Stimulated activated CD8-positive, alpha-beta memory T cell treated with anti-CD3 and anti-CD28 coated beads, Interleukin-15, amount 100 ng/mL, for 24 hours (primary cell): ENCODE data around the gene FKBP5.
"Not testable (repeated sequence)": the region's sequence is repeated elsewhere in the genome, so short reads cannot be mapped to it uniquely, and the experiment has no call there.

ENCODE experiments used
- DNase-seq: peaks from one replicate; pipeline ENCODE4 v3.0.0-alpha.2; 2020; ENCODE audit warnings: low read depth

Gene FKBP5

DNA sequence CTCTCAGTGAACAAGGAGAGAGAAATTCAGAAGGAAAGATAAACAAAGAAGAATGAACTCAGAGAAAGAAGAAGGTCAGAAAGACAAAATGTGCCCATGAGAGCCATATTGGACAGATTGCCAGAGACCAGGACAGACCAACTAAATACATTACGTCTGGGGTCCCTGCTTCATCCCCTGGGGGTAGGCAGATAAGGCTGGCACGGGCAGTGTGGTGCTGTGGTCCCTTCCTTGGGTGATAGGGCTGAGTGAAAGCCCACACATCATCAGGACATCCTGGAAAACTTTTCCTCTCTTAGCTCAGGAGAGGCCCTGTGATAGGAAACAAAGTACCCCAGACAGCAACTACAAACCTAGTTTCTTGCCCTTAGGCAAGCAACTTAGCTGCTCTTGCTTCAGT lies 34.9 kb upstream of the FKBP5 start:
- DNase-seq = no peak

DNA sequence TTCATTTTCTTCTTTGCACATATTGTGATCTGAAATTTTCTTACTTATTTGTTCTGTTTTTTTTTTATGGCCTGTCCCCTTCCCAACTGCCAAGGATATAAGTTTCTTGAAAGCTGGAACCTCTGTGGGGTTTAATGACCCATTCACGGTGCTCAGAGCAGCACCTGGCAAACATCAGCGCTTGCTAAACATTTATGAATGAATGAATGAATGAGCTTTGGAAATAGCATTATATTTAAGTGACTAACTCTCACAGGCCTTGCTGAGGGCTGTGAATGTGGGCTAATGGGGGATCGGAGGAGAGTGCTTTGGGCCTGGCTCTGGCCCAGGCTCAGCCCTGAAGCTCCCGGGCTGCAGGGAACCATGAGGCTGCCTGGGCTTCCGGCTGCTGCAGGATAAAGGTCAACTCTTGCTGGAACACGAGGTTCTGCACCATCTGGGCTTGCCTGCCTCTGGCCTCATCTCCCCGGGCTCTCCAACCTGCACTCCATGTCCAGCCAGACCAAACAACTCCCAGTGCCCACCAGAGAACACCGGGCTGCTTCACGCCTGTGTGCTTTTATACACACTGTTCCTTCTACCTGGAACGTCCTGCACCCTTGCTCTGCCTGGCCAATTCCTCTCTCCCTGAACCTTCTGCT lies 33.5 kb upstream of the FKBP5 start:
- no peak for DNase-seq

DNA sequence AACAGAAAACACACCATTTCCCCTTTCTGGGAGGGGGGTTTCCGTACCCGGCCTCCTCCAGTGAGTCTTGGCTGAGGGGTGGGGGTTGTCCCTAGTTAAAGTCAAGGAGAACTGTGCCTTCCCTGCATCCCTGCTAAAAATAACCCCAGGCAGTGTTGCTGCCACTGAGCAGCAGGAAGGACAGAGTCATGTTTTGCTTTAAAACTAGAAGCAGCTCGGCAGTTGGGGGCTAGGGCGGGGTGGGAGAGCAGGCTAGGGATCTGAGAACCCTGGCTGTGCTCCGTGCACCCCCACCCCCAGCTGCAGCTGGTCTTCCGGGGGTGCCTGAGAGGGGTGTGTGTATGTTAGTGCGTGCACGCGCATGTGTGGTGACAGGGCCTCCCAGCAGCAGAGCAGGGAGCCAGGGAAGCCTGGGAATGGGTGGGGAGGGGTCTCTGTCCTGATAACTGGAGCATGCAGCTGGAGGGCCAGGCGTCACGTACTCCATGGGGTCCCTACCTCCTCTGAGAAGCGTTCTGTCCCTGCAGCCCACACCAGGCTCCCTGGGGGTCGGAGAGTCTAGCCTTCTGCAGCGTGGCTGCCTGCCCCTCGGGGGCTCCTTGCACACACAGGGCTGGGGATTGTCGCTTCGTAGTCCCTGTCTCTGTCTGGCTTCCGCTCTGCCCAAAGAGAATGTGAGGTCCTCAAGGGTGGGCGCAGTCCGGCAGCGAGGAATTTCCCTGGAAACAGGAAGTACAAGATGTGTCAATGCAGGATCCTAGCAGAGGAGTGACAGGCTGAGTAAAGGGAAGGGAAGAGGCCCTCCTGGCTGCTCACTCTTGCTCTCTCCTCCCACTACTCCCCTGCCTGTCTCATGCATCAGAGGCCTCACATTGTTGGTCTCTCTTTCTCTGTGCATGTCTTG lies 31.4 kb upstream of the FKBP5 start:
- no peak for DNase-seq

DNA sequence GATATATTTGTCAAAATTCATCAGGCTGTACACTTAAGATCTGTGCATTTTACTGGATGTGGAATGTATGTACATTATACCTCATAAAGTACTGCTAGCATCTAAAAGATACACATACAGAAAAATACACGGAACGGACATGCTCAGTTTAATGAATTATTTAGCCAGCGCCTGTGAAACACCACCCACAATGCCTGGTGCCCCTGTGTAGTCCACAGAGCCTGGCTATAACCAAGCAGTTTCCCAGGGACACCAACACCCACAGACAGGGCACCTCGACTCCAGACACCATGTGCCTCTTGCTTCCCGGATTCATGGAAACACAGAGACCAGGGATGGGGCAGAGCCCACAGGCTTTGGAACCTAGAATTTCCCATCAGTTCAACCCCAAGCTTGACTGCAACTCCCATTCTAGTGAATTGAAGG lies 30.7 kb upstream of the FKBP5 start:
- DNase-seq = no peak

DNA sequence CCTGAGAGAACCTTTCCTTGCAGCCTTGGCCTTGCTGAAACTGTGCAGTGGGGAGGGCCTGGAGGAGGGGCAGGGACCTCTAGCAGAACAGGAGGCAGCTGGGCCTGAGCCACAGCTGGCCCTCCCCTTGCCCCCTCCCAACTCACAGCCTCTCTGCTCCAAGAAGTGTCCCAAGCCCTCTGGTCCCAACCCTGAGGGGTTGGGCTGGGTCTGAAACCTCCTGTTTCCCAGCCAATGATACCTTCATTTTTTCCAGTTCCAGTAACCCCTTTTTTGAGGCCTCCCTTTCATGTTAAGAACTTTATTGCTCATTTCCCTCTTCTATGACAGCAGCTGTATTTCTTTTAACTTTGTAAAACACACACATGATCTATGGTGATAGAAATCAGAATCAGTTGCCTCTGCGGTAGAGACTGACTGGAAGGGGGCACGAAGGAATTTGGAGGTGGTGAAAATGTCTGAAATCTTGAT lies 30.2 kb upstream of the FKBP5 start:
- no peak for DNase-seq

DNA sequence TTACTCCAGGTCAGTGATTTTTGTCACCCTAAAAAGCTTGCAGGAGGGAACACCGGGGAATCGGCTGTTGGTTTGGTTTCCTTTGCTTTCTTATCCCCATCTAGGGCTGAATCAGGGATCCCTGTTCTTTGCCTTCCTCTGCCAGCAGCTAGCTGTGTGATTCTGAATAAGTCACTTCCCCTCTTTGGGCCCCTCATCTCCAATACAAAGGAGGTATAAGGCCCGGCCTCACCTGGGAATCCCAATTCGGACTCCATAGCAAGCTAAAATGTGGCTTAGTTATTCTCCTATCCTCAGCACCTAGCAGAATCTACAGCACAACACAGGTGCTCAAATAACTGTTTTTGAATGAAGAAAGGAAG lies 29.6 kb upstream of the FKBP5 start:
- DNase-seq = no peak

DNA sequence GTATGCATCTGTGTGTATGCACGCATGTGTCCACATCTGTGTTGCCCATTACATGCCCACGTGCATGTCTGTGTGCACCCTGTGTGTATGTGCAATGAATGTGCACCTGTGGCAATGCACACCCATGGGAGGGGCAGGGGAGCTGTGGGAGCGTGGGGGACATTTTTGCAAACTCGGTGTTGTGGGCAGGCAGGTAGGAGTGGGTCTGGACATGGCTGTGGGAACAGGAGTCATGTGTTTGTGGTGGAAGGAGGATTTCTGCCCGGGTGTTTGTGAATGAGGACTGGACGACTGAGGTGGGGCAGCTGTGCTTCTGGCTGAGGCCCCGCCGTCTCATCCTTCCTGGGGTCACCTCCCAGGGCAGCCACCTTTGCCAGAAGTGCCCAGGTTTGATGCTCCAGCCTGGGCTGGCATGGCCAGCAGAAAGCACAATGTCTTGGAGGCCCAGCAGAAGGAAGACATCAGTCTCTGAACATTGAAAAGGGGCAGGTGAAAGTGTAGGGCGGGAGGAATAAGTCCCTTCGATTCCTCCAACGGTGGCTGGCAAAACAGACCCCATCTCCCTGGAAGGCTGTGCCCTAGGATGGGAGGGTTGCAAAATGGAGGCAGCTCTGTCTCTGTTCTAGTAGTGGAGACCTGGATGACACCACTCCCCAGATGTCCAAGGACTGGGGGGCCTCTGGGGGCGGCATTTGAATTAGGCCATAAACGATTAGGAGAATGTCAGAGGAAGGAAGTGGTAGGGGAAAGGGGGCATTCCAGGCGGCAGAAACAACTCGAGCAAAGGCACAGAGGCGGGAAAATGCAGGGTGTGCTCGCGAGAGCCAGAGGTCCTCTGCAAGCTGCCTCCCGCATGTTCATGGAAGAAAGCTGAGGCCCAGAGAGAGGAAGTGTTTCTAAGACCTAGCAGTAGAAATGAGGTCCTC lies 29.0 kb upstream of the FKBP5 start:
- DNase-seq = no peak

DNA sequence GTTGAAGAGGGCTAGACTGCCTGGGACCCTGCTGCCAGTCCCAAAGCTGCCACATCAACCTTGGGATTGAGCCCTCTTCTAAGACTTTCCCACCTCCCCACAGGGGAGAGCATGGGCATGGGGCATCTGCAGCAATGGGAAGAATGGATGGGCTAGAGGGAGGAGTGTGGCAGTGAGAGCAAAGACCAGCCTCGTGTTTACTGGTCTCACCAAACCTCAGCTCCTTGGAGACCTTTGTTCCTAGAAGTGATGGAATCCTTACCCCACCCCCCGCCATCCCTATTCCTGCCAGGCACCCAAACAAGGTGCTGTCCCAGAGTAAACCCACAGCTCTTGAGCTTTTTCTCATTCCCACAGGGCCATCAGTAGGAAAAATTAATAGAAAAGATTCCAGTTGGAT lies 28.1 kb upstream of the FKBP5 start:
- DNase-seq = no peak

DNA sequence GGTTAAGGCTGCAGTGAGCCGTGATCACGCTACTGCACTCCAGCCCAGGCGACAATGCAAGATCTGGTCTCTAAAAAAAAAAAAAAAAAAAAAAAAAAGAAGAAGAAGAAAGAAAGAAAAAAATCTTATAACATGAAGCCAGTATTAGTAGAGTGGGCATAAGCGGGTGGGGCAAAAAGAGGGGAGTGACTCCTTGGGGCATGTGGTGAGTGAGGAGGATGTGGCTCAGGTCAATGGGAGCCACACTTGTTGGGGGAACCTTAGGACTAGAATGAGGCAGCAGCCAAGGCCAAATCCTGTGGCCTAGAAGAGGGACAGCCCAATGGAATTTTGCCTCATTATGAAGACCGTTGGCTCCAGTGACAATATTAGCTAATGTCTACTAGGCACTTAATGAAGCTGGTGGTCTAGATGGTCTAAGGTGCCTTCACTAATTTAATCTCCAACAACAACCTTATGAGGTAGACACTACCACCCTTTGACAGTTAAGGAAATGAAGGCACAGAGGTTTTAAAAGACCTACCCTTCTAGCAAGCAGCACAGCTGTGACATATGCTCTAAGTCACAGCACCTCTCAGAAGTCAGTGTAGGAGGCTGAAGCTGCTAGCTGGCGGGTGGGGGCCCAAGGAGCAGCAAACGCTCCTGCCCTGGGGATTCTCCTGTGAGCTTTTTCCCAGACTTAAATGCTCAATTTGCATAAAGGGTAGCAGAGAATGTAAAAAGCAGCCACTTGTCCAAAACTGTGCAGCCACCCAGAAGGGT lies 24.5 kb upstream of the FKBP5 start:
- no peak for DNase-seq

DNA sequence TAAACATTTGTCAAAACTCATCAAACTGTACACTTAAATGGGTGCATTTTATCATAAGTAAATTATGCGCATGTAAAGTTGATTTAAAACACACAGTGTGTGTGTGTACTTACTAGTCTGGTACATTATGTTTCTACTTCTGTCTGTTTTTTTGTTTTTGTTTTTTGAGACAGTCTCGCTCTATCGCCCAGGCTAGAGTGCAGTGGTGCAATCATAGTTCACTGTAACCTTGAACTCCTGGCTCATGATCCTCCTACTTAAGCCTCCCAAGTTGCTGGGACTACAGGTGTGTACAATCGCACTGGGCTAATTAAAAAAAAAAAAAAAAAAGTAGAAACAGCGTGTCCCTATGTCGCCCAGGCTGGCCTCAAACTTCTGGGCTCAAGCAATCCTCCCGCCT lies 23.0 kb upstream of the FKBP5 start:
- DNase-seq = no peak

DNA sequence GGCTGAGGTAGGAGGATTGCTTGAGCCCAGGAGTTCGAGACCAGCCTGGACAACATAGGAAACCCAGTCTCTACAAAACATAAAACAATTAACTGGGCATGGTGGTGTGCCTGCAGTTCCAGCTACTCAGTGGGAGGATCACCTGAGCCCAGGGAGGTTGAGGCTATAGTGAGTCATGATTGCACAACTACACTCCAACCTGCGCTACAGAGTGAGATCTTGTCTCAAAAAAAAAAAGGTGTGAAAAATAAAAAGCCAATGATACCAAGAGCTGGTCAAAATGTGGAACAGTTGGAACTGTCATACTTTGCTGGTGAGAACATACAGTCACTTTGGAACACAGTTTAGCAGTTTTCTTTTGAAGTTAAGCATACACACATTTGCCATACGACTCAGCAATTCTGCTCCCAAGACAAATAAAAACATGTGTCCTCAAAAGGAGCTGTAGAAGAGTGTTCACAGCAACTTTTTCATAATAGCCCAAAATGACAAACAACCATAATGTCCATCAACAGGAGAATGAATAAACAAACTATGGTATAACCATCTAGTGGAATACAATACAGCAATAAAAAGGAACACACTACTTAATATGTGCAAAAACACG lies 21.6 kb upstream of the FKBP5 start:
- no peak for DNase-seq

DNA sequence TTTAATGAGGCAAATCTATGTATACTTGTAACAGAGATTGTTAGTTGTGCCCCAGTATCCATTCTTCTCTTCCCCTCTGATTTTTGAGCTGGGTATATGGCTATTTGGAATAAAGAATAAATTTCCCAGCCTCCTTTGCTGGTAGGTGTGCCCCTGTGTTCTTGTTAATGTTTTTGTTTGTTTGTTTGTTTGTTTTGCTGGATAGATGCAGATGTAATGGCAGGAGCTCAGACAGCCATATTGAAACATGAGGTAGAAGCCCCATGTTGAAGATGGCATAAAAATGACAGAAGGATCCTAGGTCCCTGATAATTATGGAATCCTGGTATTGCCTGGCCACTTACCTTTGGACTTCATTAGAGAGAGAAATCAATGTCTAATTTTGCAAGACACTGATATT lies 19.9 kb upstream of the FKBP5 start:
- no peak for DNase-seq

DNA sequence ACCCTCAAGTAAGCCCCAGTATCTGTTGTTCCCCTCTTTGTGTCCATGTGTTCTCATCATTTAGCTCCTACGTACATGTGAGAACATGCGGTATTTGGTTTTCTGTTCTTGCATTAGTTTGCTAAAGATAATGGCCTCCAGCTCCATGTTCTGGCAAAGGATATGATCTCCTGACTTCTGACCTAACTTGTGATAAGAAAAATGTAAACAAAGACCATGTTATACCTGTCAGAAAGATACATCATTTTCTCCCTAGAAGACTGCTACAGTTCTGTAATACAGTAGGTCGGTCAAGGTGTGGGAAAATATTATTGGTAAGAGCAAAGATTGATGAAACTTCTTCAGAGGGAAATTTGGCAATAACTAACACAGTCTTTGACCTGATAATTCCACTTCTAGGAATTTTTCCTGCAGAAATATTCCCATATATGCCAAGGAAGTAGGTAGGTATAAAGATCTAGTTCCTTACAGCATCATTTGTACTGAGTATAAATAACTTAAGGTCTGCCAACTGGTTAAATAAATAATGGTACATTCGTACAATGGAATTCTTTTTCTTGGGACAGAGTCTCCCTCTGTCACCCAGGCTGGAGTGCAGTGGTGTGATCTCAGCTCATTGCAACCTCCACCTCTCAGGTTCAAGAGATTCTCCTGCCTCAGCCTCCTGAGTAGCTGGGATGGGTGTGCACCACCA lies 19.1 kb upstream of the FKBP5 start:
- DNase-seq = no peak

DNA sequence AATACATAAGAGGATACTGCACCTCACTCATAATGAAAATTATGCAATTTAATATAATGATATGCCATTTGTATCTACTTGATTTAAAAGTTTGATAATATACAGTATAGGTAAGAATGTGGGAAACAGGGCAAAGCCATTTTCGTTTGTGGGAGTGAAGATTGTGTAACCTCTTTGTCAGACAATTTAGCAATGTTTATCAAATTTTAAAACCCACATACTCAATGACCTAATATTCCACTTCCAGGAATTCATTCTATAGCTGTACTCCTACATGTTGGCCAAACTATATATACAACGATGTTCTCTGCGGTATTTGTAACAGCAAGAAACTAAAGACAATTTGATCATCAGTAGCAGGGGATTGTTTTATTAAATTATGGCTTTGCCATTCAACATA lies 17.8 kb upstream of the FKBP5 start:
- DNase-seq = no peak

DNA sequence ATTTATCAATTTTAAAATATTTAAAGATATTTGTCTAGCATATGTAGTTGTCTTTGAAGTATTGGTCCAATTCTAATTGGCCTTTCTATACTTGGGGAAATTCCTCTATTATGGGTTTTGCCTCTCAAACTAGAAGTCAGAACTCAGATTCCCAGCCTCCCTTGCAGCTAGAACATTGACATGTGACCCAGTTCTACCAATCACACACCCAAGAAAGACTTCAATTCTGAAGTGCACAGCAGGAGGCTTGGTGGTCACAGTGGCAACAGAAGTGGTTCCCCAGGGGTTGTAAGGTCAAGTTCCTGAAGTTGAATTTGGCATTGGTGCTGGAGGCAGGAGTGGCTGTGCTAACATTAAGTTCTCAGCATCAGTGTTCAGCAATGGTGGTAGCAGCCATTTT lies 14.8 kb upstream of the FKBP5 start:
- no peak for DNase-seq

DNA sequence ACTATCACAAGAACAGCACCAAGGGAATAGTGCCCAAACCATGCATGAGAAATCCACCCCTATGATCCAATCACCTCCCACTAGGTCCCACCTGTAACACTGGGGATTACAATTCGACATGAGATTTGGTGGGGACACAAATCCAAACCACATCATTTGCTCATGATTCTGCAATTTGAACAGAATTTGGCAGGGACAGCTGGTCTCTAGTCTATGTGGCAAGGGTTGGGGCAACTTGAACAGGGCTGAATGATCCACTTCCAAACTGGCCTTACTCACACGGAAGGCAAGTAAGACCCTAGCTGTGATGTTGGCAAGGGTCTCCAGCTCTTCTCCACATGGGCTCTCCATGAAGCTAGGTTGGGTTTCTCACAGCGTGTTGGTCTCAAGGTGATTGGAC lies 10.1 kb upstream of the FKBP5 start:
- DNase-seq = no peak

DNA sequence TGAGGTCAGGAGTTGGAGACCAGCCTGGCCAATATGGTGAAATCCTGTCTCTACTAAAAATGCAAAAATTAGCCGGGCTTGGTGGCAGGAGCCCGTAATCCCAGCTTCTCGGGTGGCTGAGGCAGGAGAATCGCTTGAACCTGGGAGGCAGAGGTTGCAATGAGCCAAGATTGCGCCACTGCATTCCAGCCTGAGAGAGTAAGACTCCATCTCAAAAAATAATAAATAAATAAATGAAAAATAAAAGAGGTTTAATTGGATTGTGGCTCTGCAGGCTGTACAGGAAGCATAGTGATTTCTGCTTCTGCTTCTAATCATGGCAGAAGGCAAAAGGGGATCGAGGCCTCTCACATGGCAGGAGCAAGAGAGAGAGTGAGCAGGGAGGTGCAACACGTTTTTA lies 9.7 kb upstream of the FKBP5 start:
- not testable (repeated sequence) for DNase-seq

DNA sequence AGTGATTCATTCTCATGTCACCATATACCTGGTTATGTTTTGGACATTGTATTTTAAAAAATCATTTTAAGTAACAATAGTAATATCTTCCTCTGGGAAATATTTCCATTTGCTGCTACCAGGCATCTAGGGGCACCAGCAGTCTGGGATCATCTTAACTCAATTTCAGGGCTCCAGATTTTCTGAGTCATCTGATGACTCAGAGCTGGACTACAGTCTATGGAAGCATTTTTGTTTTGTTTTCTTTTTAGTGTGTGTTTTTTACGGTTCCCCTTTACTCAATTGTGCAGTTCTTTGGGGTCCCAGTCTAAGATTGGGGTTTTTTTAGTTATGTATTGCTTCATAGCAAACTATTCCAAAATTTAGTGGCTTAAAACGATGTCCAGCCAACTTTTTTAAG lies 5.7 kb upstream of the FKBP5 start:
- DNase-seq = no peak

DNA sequence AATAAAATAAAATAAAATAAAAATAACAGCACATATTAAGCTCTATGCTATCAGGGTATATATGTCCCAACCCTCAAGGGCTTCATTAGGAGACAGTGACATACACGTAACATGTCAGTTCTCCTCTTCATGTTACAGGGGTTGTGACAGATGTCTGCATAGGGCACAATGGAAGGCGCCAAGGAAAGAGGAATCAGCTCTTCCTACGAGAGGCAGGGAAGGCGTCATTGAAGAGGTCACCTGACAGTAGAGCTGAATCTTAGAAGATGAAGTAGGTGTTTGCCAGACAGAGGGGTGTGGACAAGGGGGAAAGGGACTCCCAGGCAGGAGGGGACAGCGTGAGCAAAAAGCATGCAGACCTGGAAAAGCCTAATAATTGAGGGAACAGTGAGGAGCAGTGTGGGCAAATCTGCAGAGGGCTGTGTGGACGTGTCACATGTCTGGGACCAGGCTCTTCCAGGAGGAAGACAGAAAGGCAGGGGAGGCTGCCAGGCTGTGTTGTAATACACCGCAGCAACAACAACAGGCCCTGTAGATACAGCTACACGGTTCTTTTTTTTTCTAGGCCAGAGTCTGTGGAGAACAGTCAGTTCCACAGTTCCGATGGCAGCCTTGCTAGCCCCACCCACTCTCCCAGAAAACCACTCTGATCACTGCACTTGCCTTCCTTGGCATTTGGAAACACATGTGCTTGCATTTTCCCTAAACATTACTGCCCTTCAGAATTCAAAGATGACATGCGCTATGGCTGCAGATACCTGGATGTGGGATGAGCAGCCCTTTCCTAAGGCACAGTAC lies 2.5 kb upstream of the FKBP5 start:
- DNase-seq = no peak

DNA sequence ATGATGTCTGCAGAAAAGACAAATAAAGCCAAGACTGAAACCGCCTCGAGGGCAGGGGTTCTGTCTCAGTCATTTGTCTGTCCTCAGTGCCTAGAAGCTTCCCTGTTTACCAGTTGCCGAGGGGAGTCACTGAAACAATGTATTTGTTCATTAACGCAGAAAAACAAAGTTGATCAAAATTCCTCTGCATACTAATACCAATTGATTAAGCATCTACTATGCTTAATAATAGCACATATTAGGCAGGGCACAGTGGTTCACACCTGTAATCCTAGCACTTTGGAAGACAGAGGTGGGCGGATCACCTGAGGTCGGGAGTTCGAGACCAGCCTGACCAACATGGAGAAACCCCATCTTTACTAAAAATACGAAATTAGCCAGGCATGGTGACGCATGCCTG lies 1.8 kb upstream of the FKBP5 start:
- no peak for DNase-seq
